ENCODE data around the gene EFHC1. TPM values are rescaled to one million over a fixed set of nuclear protein-coding genes. Genes with fewer than 3 reads are reported as not detected.

EFHC1 gene
- total and polyA plus RNA-seq, 4 donors = 3.3 to 11.3 (median 6.9) TPM

DNA sequence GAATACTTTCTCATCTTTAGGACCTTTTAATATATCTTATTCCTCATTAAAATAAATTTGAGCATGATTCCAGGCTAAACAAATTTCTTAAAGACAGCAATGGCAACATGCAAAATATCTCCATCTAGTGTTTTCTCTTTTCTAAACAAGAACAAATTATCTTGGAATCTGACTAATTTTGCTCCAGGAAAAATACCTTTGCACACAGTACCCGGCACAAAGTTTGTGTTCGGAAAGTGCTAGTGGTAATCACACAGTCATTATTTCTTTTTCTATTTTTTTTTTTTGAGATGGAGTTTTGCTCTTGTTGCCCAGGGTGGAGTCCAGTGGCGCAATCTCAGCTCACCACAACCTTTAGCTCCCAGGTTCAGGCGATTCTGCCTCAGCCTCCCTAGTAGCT lies 8.2 kb upstream of the EFHC1 start:
- Histone ChIP-seq H3K4me3 (ENCODE audit: low read depth in 1 of 3, low read length in 3 of 3) (no peak overlapping the region), H3K27ac (ENCODE audit: low read depth in 1 of 2, low read length in 2 of 2) (no peak overlapping the region), H3K9ac (ENCODE audit: low read depth in 1 of 2, low read length in 2 of 2) (no peak overlapping the region), H3K27me3 (ENCODE audit: control insufficient read depth in 4 of 4, insufficient read depth in 4 of 4, low read length in 3 of 4) (no peaks in the 10 kb centered on the region), H3K36me3 (ENCODE audit: control insufficient read depth in 4 of 4, insufficient read depth in 3 of 4, low read depth in 1 of 4, low read length in 3 of 4) (no peaks in the 10 kb centered on the region), H3K4me1 (ENCODE audit: control insufficient read depth in 4 of 4, insufficient read depth in 4 of 4, low read length in 3 of 4) (no peaks in the 10 kb centered on the region), H3K9me3 (ENCODE audit: control insufficient read depth in 4 of 4, low read length in 3 of 4) (no peaks in the 10 kb centered on the region)
- no peak for DNase-seq (ENCODE audit: low spot score)
- 88% methylated on average over 4 of the region's 4 CpGs for WGBS
- TF ChIP-seq HNF4G (IDR thresholded peaks at IDR 0.05) = no peak
- no peak for TF ChIP-seq RAD21 (IDR thresholded peaks at IDR 0.05)
- TF ChIP-seq FOXA2 (IDR thresholded peaks at IDR 0.05) = no peak
- TF ChIP-seq JUND (IDR thresholded peaks at IDR 0.05) = no peak
- no peak for TF ChIP-seq TAF1 (conservative IDR thresholded peaks at IDR 0.05)
- TF ChIP-seq NR2F2 (IDR thresholded peaks at IDR 0.05) = no peak
- TF ChIP-seq, protein P1, sequence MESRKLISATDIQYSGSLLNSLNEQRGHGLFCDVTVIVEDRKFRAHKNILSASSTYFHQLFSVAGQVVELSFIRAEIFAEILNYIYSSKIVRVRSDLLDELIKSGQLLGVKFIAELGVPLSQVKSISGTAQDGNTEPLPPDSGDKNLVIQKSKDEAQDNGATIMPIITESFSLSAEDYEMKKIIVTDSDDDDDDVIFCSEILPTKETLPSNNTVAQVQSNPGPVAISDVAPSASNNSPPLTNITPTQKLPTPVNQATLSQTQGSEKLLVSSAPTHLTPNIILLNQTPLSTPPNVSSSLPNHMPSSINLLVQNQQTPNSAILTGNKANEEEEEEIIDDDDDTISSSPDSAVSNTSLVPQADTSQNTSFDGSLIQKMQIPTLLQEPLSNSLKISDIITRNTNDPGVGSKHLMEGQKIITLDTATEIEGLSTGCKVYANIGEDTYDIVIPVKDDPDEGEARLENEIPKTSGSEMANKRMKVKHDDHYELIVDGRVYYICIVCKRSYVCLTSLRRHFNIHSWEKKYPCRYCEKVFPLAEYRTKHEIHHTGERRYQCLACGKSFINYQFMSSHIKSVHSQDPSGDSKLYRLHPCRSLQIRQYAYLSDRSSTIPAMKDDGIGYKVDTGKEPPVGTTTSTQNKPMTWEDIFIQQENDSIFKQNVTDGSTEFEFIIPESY (IDR thresholded peaks at IDR 0.05) = no peak
- TF ChIP-seq MAX (IDR thresholded peaks at IDR 0.05) = no peak
- no peak for TF ChIP-seq GABPA (IDR thresholded peaks at IDR 0.05 in 1 of 2, conservative IDR thresholded peaks at IDR 0.05 in 1 of 2)

DNA sequence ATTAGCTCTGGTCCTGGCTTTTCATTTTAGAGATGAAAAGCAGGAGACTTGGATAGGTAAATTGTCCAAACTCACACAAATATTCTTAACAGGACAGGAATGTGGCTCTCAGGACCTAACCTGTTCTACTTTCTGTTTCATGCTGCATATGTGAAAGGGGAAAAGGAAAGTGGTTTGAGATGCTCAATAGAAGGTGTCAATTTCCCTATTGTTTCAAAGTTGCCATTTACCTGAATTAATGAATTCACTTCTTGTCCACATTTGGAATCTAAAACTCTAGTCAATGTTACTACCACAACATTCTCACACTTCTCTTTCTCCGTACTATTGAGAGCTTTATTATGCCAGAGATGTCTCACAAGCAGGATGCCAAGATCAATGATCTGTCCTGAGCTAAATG lies 4.8 kb upstream of the EFHC1 start:
- no peaks in the 10 kb centered on the region for H3K9me3 ChIP-seq (ENCODE audit: control insufficient read depth in 4 of 4, low read length in 3 of 4)
- H3K4me3 ChIP-seq (ENCODE audit: low read depth in 1 of 3, low read length in 3 of 3) = no peak overlapping the region
- H3K36me3 ChIP-seq (ENCODE audit: control insufficient read depth in 4 of 4, insufficient read depth in 3 of 4, low read depth in 1 of 4, low read length in 3 of 4) = no peaks in the 10 kb centered on the region
- no peak overlapping the region for H3K9ac ChIP-seq (ENCODE audit: low read depth in 1 of 2, low read length in 2 of 2)
- H3K27me3 ChIP-seq (ENCODE audit: control insufficient read depth in 4 of 4, insufficient read depth in 4 of 4, low read length in 3 of 4) = no peaks in the 10 kb centered on the region
- TF ChIP-seq EGR1 (IDR thresholded peaks at IDR 0.05; ENCODE audit: low read depth in 2 of 2) (no peak), RXRA (IDR thresholded peaks at IDR 0.05) (no peak), TAF1 (conservative IDR thresholded peaks at IDR 0.05) (no peak), JUND (IDR thresholded peaks at IDR 0.05) (no peak), YY1 (IDR thresholded peaks at IDR 0.05) (no peak), GABPA (IDR thresholded peaks at IDR 0.05 in 1 of 2, conservative IDR thresholded peaks at IDR 0.05 in 1 of 2) (no peak), FOXA2 (IDR thresholded peaks at IDR 0.05) (no peak), HNF4A (conservative IDR thresholded peaks at IDR 0.05) (no peak), SP1 (IDR thresholded peaks at IDR 0.05) (no peak), FOXA1 (IDR thresholded peaks at IDR 0.05) (no peak)
- TF ChIP-seq, protein P2, sequence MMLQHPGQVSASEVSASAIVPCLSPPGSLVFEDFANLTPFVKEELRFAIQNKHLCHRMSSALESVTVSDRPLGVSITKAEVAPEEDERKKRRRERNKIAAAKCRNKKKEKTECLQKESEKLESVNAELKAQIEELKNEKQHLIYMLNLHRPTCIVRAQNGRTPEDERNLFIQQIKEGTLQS (IDR thresholded peaks at IDR 0.05) = no peak
- TF ChIP-seq, protein P1 (IDR thresholded peaks at IDR 0.05) = no peak
- H3K27ac ChIP-seq (ENCODE audit: low read depth in 1 of 2, low read length in 2 of 2) = no peak overlapping the region
- no peak for DNase-seq (ENCODE audit: low spot score)
- peaks cover 0 to 9% (median 1%) of the 10 kb centered on the region in 4 donors for H3K4me1 ChIP-seq (ENCODE audit: control insufficient read depth in 4 of 4, insufficient read depth in 4 of 4, low read length in 3 of 4)
- 85% methylated on average over 1 of the region's 1 CpG for WGBS
